ACC112 (cell line): Measurements from ENCODE around the gene RNU7-1.
A peak's percentile ranks its signal among the peaks of the same experiment; 100 is the strongest.

Experiments used
- H2AFZ ChIP-seq: fragments of 200-600 bp; sonication (generic); one replicate; pipeline ENCODE4 v1.6.0; 2017; ENCODE audit warnings: antibody characterized with exemption, low read length; ENCODE audit not compliant: unreplicated experiment
- H3K27ac ChIP-seq: fragments of 200-600 bp; sonication (generic); 2 replicates; pipeline ENCODE4 v1.5.1; 2014; ENCODE audit warnings: low read depth, mild to moderate bottlenecking, antibody characterized with exemption, low read length, moderate library complexity
- H3K27me3 ChIP-seq: fragments of 200-600 bp; sonication (generic); 2 replicates; pipeline ENCODE4 v1.6.1; 2014; ENCODE audit warnings: mild to moderate bottlenecking, antibody characterized with exemption, low read length, moderate library complexity, mixed read lengths; ENCODE audit not compliant: insufficient read depth
- H3K36me3 ChIP-seq: fragments of 200-600 bp; sonication (generic); 2 replicates; pipeline ENCODE4 v1.6.1; 2016; ENCODE audit warnings: mild to moderate bottlenecking, antibody characterized with exemption, low read length, moderate library complexity, mixed read lengths; ENCODE audit not compliant: insufficient read depth
- H3K4me1 ChIP-seq: fragments of 200-600 bp; sonication (generic); one replicate; pipeline ENCODE4 v1.6.1; 2016; ENCODE audit warnings: low read length, mixed read lengths; ENCODE audit not compliant: insufficient read depth, unreplicated experiment, control insufficient read depth
- H3K4me3 ChIP-seq: fragments of 200-600 bp; sonication (generic); 2 replicates; pipeline ENCODE4 v1.5.1; 2014; ENCODE audit warnings: mild to moderate bottlenecking, low read depth, low read length
- H3K79me2 ChIP-seq: fragments of 200-600 bp; sonication (generic); one replicate; pipeline ENCODE4 v1.6.0; 2016; ENCODE audit warnings: low read length; ENCODE audit not compliant: control insufficient read depth, unreplicated experiment, insufficient read depth

Gene RNU7-1

DNA sequence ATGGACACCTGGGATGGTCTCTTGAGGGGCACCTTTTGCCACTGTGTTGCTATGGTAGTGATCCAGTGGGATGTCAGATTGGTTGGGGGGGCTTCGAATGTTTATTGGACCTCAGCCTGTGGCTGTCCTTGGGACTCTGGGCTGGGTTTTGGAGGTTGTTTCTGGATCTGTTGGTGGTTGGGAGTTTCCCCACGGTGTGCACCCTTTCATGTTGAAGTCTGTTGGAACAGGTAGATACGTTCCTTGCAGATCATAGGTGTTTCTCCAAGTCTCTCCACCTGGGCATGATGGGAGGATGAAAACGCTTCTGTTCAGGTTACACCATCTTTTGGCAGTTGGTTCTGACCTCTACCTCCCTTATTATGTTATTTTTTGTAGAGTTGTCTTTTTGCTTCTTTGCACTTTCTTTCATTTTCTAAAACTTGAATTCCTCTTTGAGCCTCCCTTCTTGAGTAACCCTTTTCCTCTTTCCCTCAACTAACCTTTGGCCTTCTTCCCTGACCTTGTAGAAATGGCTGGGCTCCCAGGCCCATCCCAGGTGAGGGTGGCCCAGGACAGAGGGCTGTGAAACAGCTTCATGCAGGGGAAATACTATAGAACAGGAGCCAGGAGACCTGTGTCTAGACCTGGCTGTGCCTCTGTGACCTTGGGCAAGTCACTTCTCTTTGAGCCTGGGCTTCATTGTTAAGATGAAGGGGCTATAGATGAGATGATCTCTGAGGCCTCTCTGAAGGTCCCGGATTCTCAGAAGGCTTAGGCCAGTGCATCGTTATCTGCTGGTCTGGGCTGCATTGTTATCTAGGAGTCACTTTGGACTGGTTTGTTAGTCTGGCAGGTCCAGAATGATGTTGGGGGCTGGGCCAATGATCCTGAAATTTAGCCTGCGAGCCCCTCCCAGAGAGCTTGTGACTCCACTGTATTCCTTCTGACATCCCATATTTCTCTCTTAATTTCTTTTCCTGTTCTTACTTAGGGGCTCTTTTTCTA, 13.9 kb upstream of the RNU7-1 start:
- no peak overlapping the region for H3K27ac ChIP-seq
- no peaks in the 10 kb centered on the region for H3K27me3 ChIP-seq
- H3K79me2 ChIP-seq: peaks cover 60% of the 10 kb centered on the region
- H3K4me1 ChIP-seq: peaks cover 66% of the 10 kb centered on the region
- peaks cover 7% of the 10 kb centered on the region; the same call in 1 of the 2 replicates for H3K36me3 ChIP-seq
- peak overlapping the region; percentile 99 for H3K4me3 ChIP-seq
- H2AFZ ChIP-seq: no peak overlapping the region

DNA sequence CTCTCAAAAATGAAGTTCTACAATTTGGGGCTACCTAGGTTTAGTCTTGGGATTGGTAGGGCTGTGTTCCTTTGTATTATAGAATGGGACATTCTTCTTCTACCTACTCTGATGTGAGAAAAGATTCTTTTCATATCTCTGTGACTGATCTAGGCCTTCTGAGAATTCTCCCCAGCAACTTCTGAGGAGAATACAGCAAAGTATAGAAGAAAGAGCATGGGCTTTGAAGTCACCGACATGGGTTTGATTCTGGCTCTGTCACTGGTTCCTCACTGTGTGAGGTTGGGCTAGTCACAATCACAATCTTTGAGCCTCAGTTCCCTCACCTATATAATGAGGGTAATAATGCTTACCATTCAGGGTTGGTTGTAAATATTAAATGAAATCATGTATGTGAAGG, 10.8 kb upstream of the RNU7-1 start:
- peak overlapping the region; percentile 36 for H3K27ac ChIP-seq

DNA sequence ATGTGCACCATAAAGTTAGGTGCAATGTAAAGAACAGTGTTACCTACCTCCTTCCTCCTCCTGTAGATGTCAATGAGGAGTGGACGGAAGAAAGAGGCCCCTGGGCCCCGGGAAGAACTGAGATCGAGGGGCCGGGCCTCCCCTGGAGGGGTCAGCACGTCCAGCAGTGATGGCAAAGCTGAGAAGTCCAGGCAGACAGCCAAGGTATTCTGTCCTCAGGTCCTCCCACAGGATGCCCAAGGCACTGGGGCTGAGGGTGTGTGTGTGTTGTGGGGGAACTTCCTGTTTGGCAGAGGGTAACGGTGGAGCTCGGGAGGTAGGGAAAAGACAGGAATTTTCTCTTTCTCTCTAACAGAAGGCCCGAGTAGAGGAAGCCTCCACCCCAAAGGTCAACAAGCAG, 9.5 kb upstream of the RNU7-1 start:
- Histone ChIP-seq H2AFZ (no peak overlapping the region), H3K27ac (peak overlapping the region; percentile 75), H3K36me3 (peaks cover 7% of the 10 kb centered on the region; the same call in 1 of the 2 replicates), H3K79me2 (peaks cover 36% of the 10 kb centered on the region), H3K27me3 (no peaks in the 10 kb centered on the region), H3K4me1 (peaks cover 65% of the 10 kb centered on the region), H3K4me3 (0 out of 2 replicates have a peak overlapping the region, but pooled peaks have one; percentile 6)

More for the DNA sequence above, 10.8 kb upstream of the RNU7-1 start:
- peaks cover 62% of the 10 kb centered on the region for H3K4me1 ChIP-seq
- H3K4me3 ChIP-seq: no peak overlapping the region
- peaks cover 7% of the 10 kb centered on the region; the same call in 1 of the 2 replicates for H3K36me3 ChIP-seq
- H3K27me3 ChIP-seq: no peaks in the 10 kb centered on the region
- peaks cover 46% of the 10 kb centered on the region for H3K79me2 ChIP-seq
- no peak overlapping the region for H2AFZ ChIP-seq

GRCh38 chr12:6935371-6936193, 8.0 kb upstream of the RNU7-1 start:
- no peaks in the 10 kb centered on the region for H3K27me3 ChIP-seq
- H3K36me3 ChIP-seq: peaks cover 7% of the 10 kb centered on the region; the same call in 1 of the 2 replicates
- H3K79me2 ChIP-seq: peaks cover 22% of the 10 kb centered on the region
- H3K4me1 ChIP-seq: peaks cover 56% of the 10 kb centered on the region
- peak overlapping the region; percentile 75 for H3K27ac ChIP-seq
- H2AFZ ChIP-seq: no peak overlapping the region
- no peak overlapping the region for H3K4me3 ChIP-seq

GRCh38 chr12:6936194-6936635, 7.4 kb upstream of the RNU7-1 start:
- Histone ChIP-seq H3K4me1 (peaks cover 52% of the 10 kb centered on the region), H3K79me2 (peaks cover 18% of the 10 kb centered on the region), H3K27ac (peak overlapping the region; percentile 75; the same call in 1 of the 2 replicates), H3K4me3 (no peak overlapping the region), H3K36me3 (peaks cover 7% of the 10 kb centered on the region; the same call in 1 of the 2 replicates), H3K27me3 (no peaks in the 10 kb centered on the region), H2AFZ (no peak overlapping the region)

GRCh38 chr12:6936636-6937480, 6.8 kb upstream of the RNU7-1 start:
- H2AFZ ChIP-seq: no peak overlapping the region

GRCh38 chr12:6937481-6938352, 5.9 kb upstream of the RNU7-1 start:
- peak overlapping the region; percentile 47 for H3K27ac ChIP-seq
- H3K36me3 ChIP-seq: peaks cover 2% of the 10 kb centered on the region; the same call in 1 of the 2 replicates
- H3K4me3 ChIP-seq: peak overlapping the region; percentile 74
- peaks cover 9% of the 10 kb centered on the region for H3K79me2 ChIP-seq
- H2AFZ ChIP-seq: no peak overlapping the region
- no peaks in the 10 kb centered on the region for H3K27me3 ChIP-seq
- H3K4me1 ChIP-seq: peaks cover 44% of the 10 kb centered on the region

More at GRCh38 chr12:6936636-6937480, 6.8 kb upstream of the RNU7-1 start:
- Histone ChIP-seq H3K4me3 (peak overlapping the region; percentile 74), H3K79me2 (peaks cover 18% of the 10 kb centered on the region), H3K36me3 (peaks cover 7% of the 10 kb centered on the region; the same call in 1 of the 2 replicates), H3K27me3 (no peaks in the 10 kb centered on the region), H3K27ac (peak overlapping the region; percentile 47; the same call in 1 of the 2 replicates), H3K4me1 (peaks cover 52% of the 10 kb centered on the region)

- Histone ChIP-seq H2AFZ (no peak overlapping the region), H3K27ac (no peak overlapping the region)
Measured at GRCh38 chr12:6938353-6939190, 5.0 kb upstream of the RNU7-1 start.

More at GRCh38 chr12:6938353-6939190, 5.0 kb upstream of the RNU7-1 start:
- H3K36me3 ChIP-seq: no peaks in the 10 kb centered on the region
- no peaks in the 10 kb centered on the region for H3K27me3 ChIP-seq
- peaks cover 41% of the 10 kb centered on the region for H3K4me1 ChIP-seq
- peaks cover 2% of the 10 kb centered on the region for H3K79me2 ChIP-seq
- peak overlapping the region; percentile 74; the same call in 1 of the 2 replicates for H3K4me3 ChIP-seq
